ENCODE data around the gene TNRC18. TPM values are rescaled to one million over a fixed set of nuclear protein-coding genes. Genes with fewer than 3 reads are reported as not detected.
A peak's percentile ranks its signal among the peaks of the same experiment; 100 is the strongest.

Gene TNRC18
- polyA plus RNA-seq, 3 donors = 105 to 143 (median 134) TPM

DNA sequence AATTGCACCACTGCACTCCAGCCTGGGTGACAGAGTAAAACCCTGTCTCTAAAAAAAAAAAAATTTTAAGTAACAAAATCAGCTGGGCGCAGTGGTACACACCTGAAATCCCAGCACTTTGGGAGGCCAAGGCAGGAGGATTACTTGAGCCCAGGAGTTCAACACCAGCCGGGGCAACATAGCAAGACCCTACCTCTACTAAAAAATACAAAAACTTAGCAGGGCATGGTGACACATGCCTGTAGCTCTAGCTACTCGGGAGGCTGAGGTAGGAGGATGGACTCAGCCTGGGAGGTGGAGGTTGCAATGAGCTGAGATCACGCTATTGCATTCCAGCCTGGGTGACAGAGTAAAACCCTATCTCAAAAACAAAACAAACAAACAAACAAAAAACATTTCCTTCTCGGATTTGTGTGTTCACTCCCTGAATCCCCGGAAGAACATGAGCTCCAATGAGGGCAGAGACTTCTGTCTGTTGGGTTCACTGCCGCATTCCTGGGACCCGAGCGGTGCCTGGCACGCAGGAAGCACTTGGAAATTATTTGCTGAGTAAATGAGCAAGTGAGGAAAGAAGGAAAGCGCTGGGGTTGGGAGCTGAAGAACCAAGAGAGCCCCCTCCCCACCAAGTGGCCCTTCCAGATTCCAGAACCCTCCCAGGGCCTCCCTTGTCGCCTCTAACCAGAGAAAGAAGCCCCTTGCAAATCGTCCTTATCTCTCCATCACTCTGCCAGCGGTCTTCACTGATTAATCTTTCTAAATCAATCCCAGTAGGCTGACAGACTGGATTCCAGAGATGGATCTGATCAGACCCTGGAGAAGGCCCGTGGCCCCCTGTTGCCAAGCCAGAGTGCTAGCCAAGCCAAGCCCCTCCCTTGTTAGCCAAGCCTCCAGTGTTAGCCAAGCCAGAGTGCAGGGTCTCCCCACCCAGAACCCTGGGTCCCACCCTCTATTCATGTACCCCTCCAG lies 6.2 kb downstream of the TNRC18 start:
- no peak for DNase-seq (ENCODE audit: extremely low read depth in 1 of 11, low read depth in 9 of 11, low spot score in 4 of 11)

DNA sequence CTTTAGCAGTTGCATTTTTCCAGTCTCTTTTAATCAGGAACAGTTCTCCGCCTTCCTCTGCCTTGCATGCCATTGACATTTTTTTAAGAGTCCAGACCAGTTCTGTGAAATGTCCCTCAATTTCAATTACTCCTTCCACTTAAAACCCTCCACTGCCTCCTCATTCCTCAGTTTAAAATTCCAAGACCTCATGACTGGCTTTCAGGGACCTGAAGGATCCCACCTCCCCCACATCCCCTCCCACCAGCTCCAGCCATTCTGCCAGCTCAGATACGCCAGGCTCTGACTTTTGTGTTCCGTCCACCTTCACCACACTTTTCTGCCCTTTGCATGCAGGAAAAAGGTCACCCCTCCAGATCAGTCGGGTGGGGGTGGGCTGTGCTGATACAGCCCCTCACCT lies 8.7 kb downstream of the TNRC18 start:
- peak in 2 of 11 donors; percentile 22 to 30 for DNase-seq (ENCODE audit: extremely low read depth in 1 of 11, low read depth in 9 of 11, low spot score in 4 of 11)

DNA sequence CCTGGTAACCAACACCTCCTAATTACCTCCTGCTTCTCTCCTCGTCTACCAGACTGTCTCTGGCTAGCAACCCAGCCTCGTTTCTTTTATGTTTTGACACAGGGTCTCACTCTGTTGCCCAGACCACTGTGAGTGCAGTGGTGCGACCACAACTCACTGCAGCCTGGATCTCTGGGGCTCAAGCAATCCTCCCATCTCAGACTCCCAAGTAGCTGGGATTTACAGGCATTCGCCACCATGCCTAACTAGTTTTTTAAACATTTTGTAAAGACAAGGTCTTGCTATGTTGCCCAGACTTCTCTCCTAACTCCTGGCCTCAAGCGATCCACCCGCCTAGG lies 10.2 kb downstream of the TNRC18 start:
- DNase-seq (ENCODE audit: extremely low read depth in 1 of 11, low read depth in 9 of 11, low spot score in 4 of 11) = peak in 1 of 11 donors; percentile 16

- no peak for DNase-seq (ENCODE audit: extremely low read depth in 1 of 11, low read depth in 9 of 11, low spot score in 4 of 11)
Measured at GRCh38 chr7:5408777-5409176, 14.9 kb downstream of the TNRC18 start.

DNA sequence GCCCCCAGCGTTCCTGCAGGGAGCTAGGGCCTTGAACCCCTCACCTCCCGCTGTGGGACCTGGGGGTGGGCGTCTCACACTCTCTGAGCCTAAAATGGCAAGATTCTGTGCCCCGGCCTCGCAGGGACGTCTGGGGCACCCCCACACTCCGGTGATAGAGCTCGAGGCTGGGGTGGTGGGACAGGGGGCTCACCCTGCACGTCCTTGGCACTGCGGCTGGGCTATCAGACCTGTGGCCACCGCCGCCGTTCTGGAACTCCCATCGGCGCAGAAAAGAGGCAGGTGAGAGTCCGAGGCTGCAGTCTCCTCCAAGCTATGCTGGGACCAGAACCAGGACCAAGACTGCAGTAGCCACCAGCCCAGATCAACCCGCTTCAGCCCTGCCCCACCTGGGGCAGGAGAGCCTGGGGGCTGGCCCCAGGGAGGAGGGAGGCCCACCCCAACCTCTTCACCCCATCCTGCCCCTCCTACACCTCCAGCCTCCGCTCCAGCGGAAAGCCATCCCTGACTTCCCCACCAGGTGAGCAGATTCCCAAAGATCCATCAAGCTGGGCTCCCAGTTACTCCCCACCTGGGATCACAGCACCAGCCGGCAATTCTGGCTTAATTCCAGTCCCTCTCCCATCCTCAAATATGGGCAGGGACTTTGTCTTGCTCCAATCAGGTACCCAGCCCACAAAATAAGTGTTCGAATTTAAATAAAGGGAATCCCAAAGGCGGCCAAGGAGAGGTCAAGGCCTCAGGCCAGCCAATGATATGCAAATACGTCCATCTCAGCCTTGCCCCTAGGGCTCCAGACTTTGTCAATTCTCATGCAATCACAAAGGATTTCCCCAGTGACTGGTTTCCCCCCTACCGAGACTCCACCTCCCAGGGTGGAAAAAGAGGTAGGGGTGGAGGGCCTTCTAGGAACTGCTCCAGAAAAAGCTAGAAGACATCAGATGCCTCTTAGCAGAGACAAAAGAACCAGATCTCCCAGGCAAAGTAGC lies 16.4 kb downstream of the TNRC18 start:
- DNase-seq (ENCODE audit: extremely low read depth in 1 of 11, low read depth in 9 of 11, low spot score in 4 of 11) = no peak

DNA sequence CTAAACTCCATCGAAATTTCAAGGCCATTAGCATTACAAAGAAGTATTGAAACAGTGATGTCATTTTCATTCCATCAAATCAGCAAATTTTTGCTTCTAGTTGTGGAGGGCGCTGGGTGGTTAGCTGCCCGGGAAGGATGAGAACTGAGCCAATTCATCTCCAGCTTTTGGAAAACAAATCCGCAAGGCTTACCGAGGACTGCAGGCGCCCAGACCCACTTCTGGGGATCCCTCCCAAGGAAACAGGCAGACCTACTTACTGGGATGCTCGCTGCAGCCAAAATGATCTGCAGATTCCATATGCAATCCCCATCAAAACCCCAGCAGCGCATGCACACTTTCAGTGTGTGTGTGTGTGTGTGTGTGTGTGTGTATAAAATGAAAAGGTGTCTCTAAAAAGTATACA lies 19.2 kb downstream of the TNRC18 start:
- no peak for DNase-seq (ENCODE audit: extremely low read depth in 1 of 11, low read depth in 9 of 11, low spot score in 4 of 11)

DNA sequence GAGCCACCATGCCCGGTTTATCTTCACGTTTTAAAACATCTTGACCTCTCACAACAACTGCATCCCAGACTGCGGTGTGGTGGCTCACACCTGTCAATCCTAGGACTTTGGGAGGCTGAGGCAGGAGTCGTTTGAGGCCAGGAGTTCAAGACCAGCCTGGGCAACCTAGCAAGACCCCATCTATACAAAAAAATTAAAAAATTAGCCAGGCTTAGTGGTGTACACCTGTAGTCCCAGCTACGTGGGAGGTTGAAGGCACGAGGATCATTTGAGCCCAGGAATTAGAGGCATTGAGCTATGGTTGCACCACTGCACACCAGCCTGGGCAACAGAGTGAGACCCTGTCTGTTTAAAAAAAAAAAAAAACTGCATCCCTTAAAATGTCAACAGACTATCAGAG lies 20.2 kb downstream of the TNRC18 start:
- no peak for DNase-seq (ENCODE audit: extremely low read depth in 1 of 11, low read depth in 9 of 11, low spot score in 4 of 11)

DNA sequence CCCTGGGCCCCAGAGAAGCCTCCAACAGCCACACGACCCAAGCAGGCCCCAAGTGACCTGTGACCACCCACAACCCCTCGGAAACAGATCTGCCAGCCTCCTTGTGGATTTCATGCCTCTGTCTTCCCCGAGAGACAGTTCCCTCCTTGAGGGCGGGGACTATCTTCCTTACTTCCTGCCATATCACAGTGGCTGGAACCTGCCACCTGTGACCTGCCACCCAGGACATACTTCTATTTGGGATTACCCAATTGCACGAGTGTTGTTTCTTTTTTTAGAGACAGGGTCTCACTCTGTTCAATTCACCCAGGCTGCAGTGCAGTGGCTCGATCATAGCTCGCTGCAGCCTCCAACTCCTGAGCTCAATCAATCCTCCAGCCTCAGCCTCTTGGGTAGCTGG lies 25.9 kb downstream of the TNRC18 start:
- DNase-seq (ENCODE audit: extremely low read depth in 1 of 11, low read depth in 9 of 11, low spot score in 4 of 11) = no peak

GRCh38 chr7:5396999-5397663 lies 26.5 kb downstream of the TNRC18 start:
- no peak for DNase-seq (ENCODE audit: extremely low read depth in 1 of 11, low read depth in 9 of 11, low spot score in 4 of 11)

- DNase-seq (ENCODE audit: extremely low read depth in 1 of 11, low read depth in 9 of 11, low spot score in 4 of 11) = no peak
Measured at GRCh38 chr7:5396542-5396941, 27.1 kb downstream of the TNRC18 start.

GRCh38 chr7:5395246-5395645 lies 28.4 kb downstream of the TNRC18 start:
- no peak for DNase-seq (ENCODE audit: extremely low read depth in 1 of 11, low read depth in 9 of 11, low spot score in 4 of 11)

GRCh38 chr7:5394264-5395105 lies 29.1 kb downstream of the TNRC18 start:
- DNase-seq (ENCODE audit: extremely low read depth in 1 of 11, low read depth in 9 of 11, low spot score in 4 of 11) = no peak

- DNase-seq (ENCODE audit: extremely low read depth in 1 of 11, low read depth in 9 of 11, low spot score in 4 of 11) = no peak
Measured at GRCh38 chr7:5393748-5394147, 29.9 kb downstream of the TNRC18 start.

GRCh38 chr7:5393328-5393727 lies 30.3 kb downstream of the TNRC18 start:
- no peak for DNase-seq (ENCODE audit: extremely low read depth in 1 of 11, low read depth in 9 of 11, low spot score in 4 of 11)

DNA sequence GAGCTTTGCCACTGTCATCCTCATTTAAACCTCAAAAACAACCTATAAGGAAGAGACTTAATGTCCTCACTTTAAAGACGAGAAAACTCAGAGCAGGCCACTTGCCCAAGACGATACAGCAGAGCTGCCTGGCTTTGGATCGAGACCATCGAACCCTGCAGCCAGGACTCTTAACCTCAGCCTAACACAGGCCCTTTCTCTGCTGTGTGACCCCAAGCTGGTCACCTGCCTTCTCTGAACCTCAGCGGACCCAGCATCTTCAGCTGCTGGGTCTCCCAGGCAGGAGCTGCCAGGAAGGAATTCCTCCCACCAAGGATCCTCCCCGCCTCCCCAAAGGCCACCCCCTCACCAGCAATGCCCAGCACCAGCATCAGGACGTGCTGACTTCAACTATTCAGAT lies 32.7 kb downstream of the TNRC18 start:
- no peak for DNase-seq (ENCODE audit: extremely low read depth in 1 of 11, low read depth in 9 of 11, low spot score in 4 of 11)

GRCh38 chr7:5388905-5389433 lies 34.7 kb downstream of the TNRC18 start:
- no peak for DNase-seq (ENCODE audit: extremely low read depth in 1 of 11, low read depth in 9 of 11, low spot score in 4 of 11)

GRCh38 chr7:5388273-5388901 lies 35.2 kb downstream of the TNRC18 start:
- no peak for DNase-seq (ENCODE audit: extremely low read depth in 1 of 11, low read depth in 9 of 11, low spot score in 4 of 11)

DNA sequence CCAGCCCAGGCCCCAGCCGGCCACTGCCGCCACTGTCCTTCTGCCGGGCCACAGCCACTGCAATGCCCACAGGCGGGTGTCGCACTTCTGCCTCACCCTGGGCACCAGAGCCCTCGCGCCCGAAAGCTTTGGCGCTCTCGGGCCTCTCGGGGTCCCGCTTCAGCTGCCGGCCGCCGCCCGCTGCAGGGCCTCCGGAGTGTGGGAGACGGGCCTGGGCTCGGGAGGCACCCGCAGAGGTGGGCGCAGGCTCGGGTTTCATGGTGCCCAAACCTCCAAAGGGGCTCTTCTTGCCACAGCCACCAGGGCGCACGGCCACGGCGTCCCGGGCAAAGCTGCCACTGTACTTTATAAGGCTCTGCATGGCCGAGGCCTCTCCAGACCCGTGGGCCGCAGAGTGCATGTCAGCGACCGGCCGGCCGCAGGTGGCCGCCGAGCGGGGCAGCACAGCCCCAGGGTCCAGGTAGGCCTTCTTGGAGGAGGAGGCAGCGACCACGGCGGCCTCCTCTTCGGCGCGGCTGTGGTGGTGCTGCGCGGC lies 35.9 kb downstream of the TNRC18 start:
- no peak for DNase-seq (ENCODE audit: extremely low read depth in 1 of 11, low read depth in 9 of 11, low spot score in 4 of 11)
